Body of pancreas (tissue), 4 donors: ENCODE data around the gene UNC93B1.

Experiments
- POLR2A ChIP-seq, 3 donors: fragments of 450-650 bp; IDR thresholded peaks; one replicate each; pipeline ENCODE4 v1.6.1; 2016; ENCODE audit warnings: antibody characterized with exemption in 3 of 3, mild to moderate bottlenecking in 2 of 3
- TF ChIP-seq, protein P1 (sequence below), 7 experiments: fragments of 450-650 bp in 4 of 7; fragments of 200-600 bp in 3 of 7; sonication (generic) in 3 of 7; IDR thresholded peaks; one replicate each; pipeline ENCODE4 v1.5.1; 2016 to 2019; ENCODE audit warnings: antibody characterized with exemption in 7 of 7

DNA sequence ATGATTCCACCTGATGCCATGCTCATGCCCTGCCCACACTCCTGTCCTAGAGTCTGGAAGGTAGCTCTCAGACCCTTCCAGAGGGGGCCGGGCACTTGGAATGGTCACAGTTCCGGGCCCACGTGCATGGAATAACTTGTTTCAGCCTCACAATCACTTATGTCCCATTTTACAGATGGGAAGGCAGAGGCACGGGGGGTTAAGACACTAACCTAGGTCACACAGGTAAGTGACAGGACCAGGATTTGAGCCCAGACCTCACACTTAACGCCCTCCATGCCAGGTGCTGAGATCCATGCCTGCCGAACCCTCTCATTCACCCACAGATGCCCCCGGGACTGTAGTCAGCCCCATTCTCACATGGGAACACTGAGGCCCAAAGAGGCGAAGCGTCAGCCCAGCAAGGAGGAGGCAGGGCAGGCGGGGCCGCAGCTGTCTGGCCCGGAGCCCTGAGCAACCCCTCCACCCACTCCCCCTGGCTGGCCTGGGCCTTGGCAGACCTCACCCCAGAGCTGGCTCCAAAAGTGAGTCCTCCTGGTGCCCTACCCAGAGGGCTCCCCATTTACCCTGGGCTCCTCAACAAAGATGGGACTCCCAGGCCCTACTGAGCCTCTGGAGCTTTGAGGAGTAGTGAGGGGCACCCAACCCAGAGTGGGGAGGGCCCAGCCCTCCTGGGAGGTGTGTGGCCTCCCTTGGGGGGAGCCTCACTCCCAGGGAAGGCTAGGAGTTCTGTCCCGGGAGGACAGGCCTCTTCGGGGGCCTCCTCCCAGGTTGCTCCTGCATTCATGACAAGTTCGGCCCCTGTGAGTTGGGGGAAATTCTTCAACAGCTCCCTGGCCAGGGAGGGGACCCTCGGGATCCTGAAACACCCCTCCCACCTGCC is 3.8 kb upstream of the UNC93B1 start:
- no peak for TF ChIP-seq POLR2A (IDR thresholded peaks at IDR 0.05)
- TF ChIP-seq, protein P1, sequence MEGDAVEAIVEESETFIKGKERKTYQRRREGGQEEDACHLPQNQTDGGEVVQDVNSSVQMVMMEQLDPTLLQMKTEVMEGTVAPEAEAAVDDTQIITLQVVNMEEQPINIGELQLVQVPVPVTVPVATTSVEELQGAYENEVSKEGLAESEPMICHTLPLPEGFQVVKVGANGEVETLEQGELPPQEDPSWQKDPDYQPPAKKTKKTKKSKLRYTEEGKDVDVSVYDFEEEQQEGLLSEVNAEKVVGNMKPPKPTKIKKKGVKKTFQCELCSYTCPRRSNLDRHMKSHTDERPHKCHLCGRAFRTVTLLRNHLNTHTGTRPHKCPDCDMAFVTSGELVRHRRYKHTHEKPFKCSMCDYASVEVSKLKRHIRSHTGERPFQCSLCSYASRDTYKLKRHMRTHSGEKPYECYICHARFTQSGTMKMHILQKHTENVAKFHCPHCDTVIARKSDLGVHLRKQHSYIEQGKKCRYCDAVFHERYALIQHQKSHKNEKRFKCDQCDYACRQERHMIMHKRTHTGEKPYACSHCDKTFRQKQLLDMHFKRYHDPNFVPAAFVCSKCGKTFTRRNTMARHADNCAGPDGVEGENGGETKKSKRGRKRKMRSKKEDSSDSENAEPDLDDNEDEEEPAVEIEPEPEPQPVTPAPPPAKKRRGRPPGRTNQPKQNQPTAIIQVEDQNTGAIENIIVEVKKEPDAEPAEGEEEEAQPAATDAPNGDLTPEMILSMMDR (IDR thresholded peaks at IDR 0.05): no peak
